SH-SY5Y (cell line): ENCODE measurements around the gene EIF4G2.

Source experiments
- GATA2 ChIP-seq: IDR thresholded peaks from 2 replicates; pipeline ENCODE4 v1.6.1; 2011; ENCODE audit warnings: mild to moderate bottlenecking, low read depth, low read length
- GATA3 ChIP-seq: IDR thresholded peaks from 2 replicates; pipeline ENCODE4 v1.6.1; 2011; ENCODE audit warnings: low read depth, mild to moderate bottlenecking, low read length, moderate library complexity

The EIF4G2 gene

GRCh38 chr11:10797001-10797400 is 11.7 kb downstream of the EIF4G2 start:
- TF ChIP-seq GATA2 (no peak), GATA3 (no peak)

- TF ChIP-seq GATA3, result no peak
- no peak for TF ChIP-seq GATA2
Measured at GRCh38 chr11:10796191-10796590, 12.5 kb downstream of the EIF4G2 start.

- TF ChIP-seq GATA2 (no peak), GATA3 (no peak)
Measured at GRCh38 chr11:10793470-10794255, 15.1 kb downstream of the EIF4G2 start.

GRCh38 chr11:10792385-10793068 is 16.2 kb downstream of the EIF4G2 start:
- TF ChIP-seq GATA2 (no peak), GATA3 (no peak)

- TF ChIP-seq GATA2 (no peak), GATA3 (no peak)
Measured at GRCh38 chr11:10786451-10786850, 22.3 kb downstream of the EIF4G2 start.

- TF ChIP-seq GATA3, result no peak
- TF ChIP-seq GATA2, result no peak
Measured at GRCh38 chr11:10785146-10785474, 23.6 kb downstream of the EIF4G2 start.

- TF ChIP-seq GATA3 (no peak), GATA2 (no peak)
Measured at GRCh38 chr11:10784232-10785145, 24.2 kb downstream of the EIF4G2 start.

GRCh38 chr11:10780040-10780439 is 28.7 kb downstream of the EIF4G2 start:
- no peak for TF ChIP-seq GATA3
- no peak for TF ChIP-seq GATA2

- TF ChIP-seq GATA3, result no peak
- TF ChIP-seq GATA2, result no peak
Measured at GRCh38 chr11:10779086-10779485, 29.6 kb downstream of the EIF4G2 start.

- TF ChIP-seq GATA3 (no peak), GATA2 (no peak; the same call in 1 of the 2 replicates)
Measured at GRCh38 chr11:10778217-10778970, 30.3 kb downstream of the EIF4G2 start.

- TF ChIP-seq GATA2 (no peak), GATA3 (no peak)
Measured at GRCh38 chr11:10777806-10778205, 30.9 kb downstream of the EIF4G2 start.

GRCh38 chr11:10777393-10777793 is 31.3 kb downstream of the EIF4G2 start:
- TF ChIP-seq GATA2 (no peak), GATA3 (no peak)

- TF ChIP-seq GATA3, result no peak
- TF ChIP-seq GATA2, result no peak
Measured at GRCh38 chr11:10774811-10775210, 33.9 kb downstream of the EIF4G2 start.
